Heart right ventricle (tissue), 16 donors: ENCODE measurements around the gene SPRED3. TPM values are rescaled to one million over a fixed set of nuclear protein-coding genes. Genes with fewer than 3 reads are reported as not detected.

Experiments used
- ATAC-seq, 8 donors: fragments of 200-7000 bp; cut with Tn5 transposase; one replicate each; pipeline ENCODE4 v1.9.1; 2020; ENCODE audit warnings: mild to moderate bottlenecking in 8 of 8, moderate library complexity in 8 of 8, moderate number of reproducible peaks in 1 of 8
- DNase-seq, 2 donors: peaks; one replicate each; pipeline ENCODE4 v3.0.0-alpha.2; 2020
- H3K27ac ChIP-seq, 10 donors: fragments of 200-600 bp; sonication (generic) in 2 of 10; one replicate each; pipeline versions ENCODE4 v1.5.0 to v1.8.0; 2020 to 2022; ENCODE audit warnings: mild to moderate bottlenecking in 3 of 10
- H3K27me3 ChIP-seq, 7 donors: fragments of 200-600 bp; one replicate each; pipeline ENCODE4 v1.8.0; 2021 to 2022; ENCODE audit warnings: mild to moderate bottlenecking in 2 of 7
- H3K36me3 ChIP-seq, 9 donors: fragments of 200-600 bp; sonication (generic) in 1 of 9; one replicate each; pipeline versions ENCODE4 v1.5.0 to v1.8.0; 2020 to 2022; ENCODE audit warnings: mild to moderate bottlenecking in 2 of 9
- H3K4me1 ChIP-seq, 9 donors: fragments of 200-600 bp; sonication (generic) in 1 of 9; one replicate each; pipeline versions ENCODE4 v1.5.0 to v1.8.0; 2020 to 2022; ENCODE audit warnings: mild to moderate bottlenecking in 4 of 9
- H3K4me3 ChIP-seq, 10 donors: fragments of 200-600 bp; sonication (generic) in 2 of 10; one replicate each; pipeline versions ENCODE4 v1.5.0 to v1.8.0; 2020 to 2022; ENCODE audit warnings: mild to moderate bottlenecking in 7 of 10, moderate library complexity in 2 of 10
- H3K9me3 ChIP-seq, 11 donors: fragments of 200-600 bp in 10 of 11; sonication (generic) in 2 of 11; one replicate each; pipeline versions ENCODE4 v1.5.0 to v1.8.0; 2013 to 2022; ENCODE audit warnings: mild to moderate bottlenecking in 2 of 11, control low read depth in 1 of 11, moderate library complexity in 1 of 11
- CTCF ChIP-seq, 9 donors: fragments of 200-600 bp; sonication (generic) in 2 of 9; IDR thresholded peaks; one replicate each; pipeline versions ENCODE4 v1.5.0 to v1.8.0; 2021 to 2022; ENCODE audit warnings: antibody characterized with exemption in 9 of 9, mild to moderate bottlenecking in 5 of 9, moderate library complexity in 1 of 9
- WGBS, 2 donors: extraction: QIAGEN DNeasy Blood & Tissue Kit; methylation state at CpG; one replicate each; pipeline ENCODE4 v1.1.7; 2013; ENCODE audit warnings: inconsistent platforms in 1 of 2; 5-methylcytosine and 5-hydroxymethylcytosine counted together
- intact Hi-C, 10 donors: fragments of 100-400 bp; cut with DNase I; formaldehyde crosslinking; loops; one replicate each; pipeline versions ENCODE4 v1.11.1 to v1.14.2; 2022
- polyA plus RNA-seq, 2 donors: library from polyadenylated mRNA; stranded (reverse); fragments of 200-250 nt; gene quantifications; one replicate each; pipeline ENCODE4 v1.2.3, GENCODE V29; 2013
- total RNA-seq, 10 donors: library from RNA; stranded (reverse); fragmentation: NEBNext Ultra II Directional in 3 of 10; extraction: Animal tissue kit (Norgen Biotek cat#: 25700) in 3 of 10; gene quantifications; one replicate each; pipeline versions ENCODE4 v1.2.1 to v1.2.4, GENCODE V29; 2021 to 2023
- donor health status: Arrhythmogenic right ventricular cardiomyopathy.
- donor health status: ischemic (EF 13 %, LVEDD 7.1; RV severe dilation, severe dysfunction).
- donor health status: healthy with polysubstance abuse.
- donor health status: DM: no; HTN: yes; CAD: no.
- donor health status: DM: no; HTN: no; CAD: no.
- donor health status: ischemic (EF 25% LVEDD 6.9; RV normal size, moderate dysfunction).
- donor health status: ischemic (EF 25% LVEDD 5.7; RV mildly dilated, moderate dysfunction).
- donor health status: healthy.
- donor health status: DM: yes; HTN: yes; CAD: no.
- donor health status: Ischemic cardiomyopathy.
- donor health status: ischemic (EF 35%, LVEDD 5.7; RV mildly dilated, moderate dysfunction).
- donor health status: nonischemic (EF 11% LVEDD 7.7; RV severe dilation, severe dysfunction).
- donor health status: DM: yes; HTN: yes; CAD: no.
- donor health status: PGD.
- donor health status: ischemic (EF 29% LVEDD 5.4; RV normal size, mild dysfunction).
- donor health status: nonischemic (EF 23%, LVEDD 6.1; RV moderate dilation, normal function).

Gene SPRED3
- total and polyA plus RNA-seq, 12 donors, result 0.17 to 1.7 (median 0.54) TPM

GRCh38 chr19:38383743-38384142, 4.8 kb upstream of the SPRED3 start:
- H3K27ac ChIP-seq, result no peak overlapping the region
- TF ChIP-seq CTCF (IDR thresholded peaks at IDR 0.05), result no peak
- no peak overlapping the region for H3K4me3 ChIP-seq
- peaks cover 15 to 34% (median 26%) of the 10 kb centered on the region in 9 donors for H3K4me1 ChIP-seq
- no peaks in the 10 kb centered on the region for H3K9me3 ChIP-seq
- peaks cover 0 to 34% (median 0%) of the 10 kb centered on the region in 7 donors for H3K27me3 ChIP-seq
- no peak for DNase-seq
- 96 to 98% methylated on average over 2 of the region's 2 CpGs for WGBS, 2 donors
- no peak for ATAC-seq
- peaks cover 0 to 78% (median 54%) of the 10 kb centered on the region in 9 donors for H3K36me3 ChIP-seq
- intact Hi-C loops, result no loop called here

- intact Hi-C loops, result no loop called here
- Histone ChIP-seq H3K4me1 (peaks cover 15 to 38% (median 33%) of the 10 kb centered on the region in 9 donors), H3K36me3 (peaks cover 0 to 71% (median 47%) of the 10 kb centered on the region in 9 donors), H3K27me3 (peaks cover 0 to 41% (median 0%) of the 10 kb centered on the region in 7 donors), H3K27ac (no peak overlapping the region), H3K9me3 (no peaks in the 10 kb centered on the region), H3K4me3 (no peak overlapping the region)
- 84 to 88% methylated on average over 10 of the region's 10 CpGs for WGBS, 2 donors
- peak in 1 of 9 donors; percentile 12 for TF ChIP-seq CTCF (IDR thresholded peaks at IDR 0.05)
- no peak for DNase-seq
- no peak for ATAC-seq
These were observed 4.1 kb upstream of the SPRED3 start for GRCh38 chr19:38384209-38385027.

- no peak for ATAC-seq
- Histone ChIP-seq H3K27ac (no peak overlapping the region), H3K36me3 (peaks cover 0 to 63% (median 39%) of the 10 kb centered on the region in 9 donors), H3K27me3 (peaks cover 0 to 49% (median 0%) of the 10 kb centered on the region in 7 donors), H3K4me3 (no peak overlapping the region), H3K9me3 (no peaks in the 10 kb centered on the region), H3K4me1 (peaks cover 15 to 45% (median 33%) of the 10 kb centered on the region in 9 donors)
- DNase-seq, result no peak
- WGBS, 2 donors, result 80 to 81% methylated on average over 40 of the region's 40 CpGs
- TF ChIP-seq CTCF (IDR thresholded peaks at IDR 0.05), result no peak
- intact Hi-C loops, result no loop called here
These were observed 3.3 kb upstream of the SPRED3 start for GRCh38 chr19:38385057-38385803.

GRCh38 chr19:38385804-38386257, 2.7 kb upstream of the SPRED3 start:
- H3K9me3 ChIP-seq, result no peaks in the 10 kb centered on the region
- peaks cover 0 to 55% (median 0%) of the 10 kb centered on the region in 7 donors for H3K27me3 ChIP-seq
- intact Hi-C loops, result no loop called here
- no peak overlapping the region for H3K4me3 ChIP-seq
- 54 to 66% methylated on average over 33 to 40 of the region's 40 CpGs for WGBS, 2 donors
- H3K4me1 ChIP-seq, result peaks cover 15 to 47% (median 33%) of the 10 kb centered on the region in 9 donors
- no peak for TF ChIP-seq CTCF (IDR thresholded peaks at IDR 0.05)
- ATAC-seq (no peak), DNase-seq (no peak)
- peaks cover 0 to 57% (median 35%) of the 10 kb centered on the region in 9 donors for H3K36me3 ChIP-seq
- H3K27ac ChIP-seq, result no peak overlapping the region
